Loucy (cell line): Measurements from ENCODE around the gene BMERB1.

ENCODE experiments used
- H2AFZ ChIP-seq: fragments of 200-600 bp; sonication (generic); 2 replicates; pipeline ENCODE4 v1.6.0; 2016; ENCODE audit warnings: antibody characterized with exemption, mild to moderate bottlenecking, low read length, moderate library complexity
- H3F3A ChIP-seq: fragments of 200-600 bp; 2 replicates; pipeline ENCODE4 v1.6.0; 2016; ENCODE audit warnings: antibody characterized with exemption, low read depth, mild to moderate bottlenecking
- H3K27me3 ChIP-seq: fragments of 200-600 bp; sonication (generic); 2 replicates; pipeline ENCODE4 v1.6.1; 2014; ENCODE audit warnings: low read length, mild to moderate bottlenecking; ENCODE audit not compliant: insufficient read depth, poor library complexity, severe bottlenecking
- H3K36me3 ChIP-seq: fragments of 200-600 bp; sonication (generic); 2 replicates; pipeline ENCODE4 v1.6.1; 2016; ENCODE audit warnings: low read length; ENCODE audit not compliant: insufficient read depth
- H3K4me1 ChIP-seq: fragments of 200-600 bp; sonication (generic); 2 replicates; pipeline ENCODE4 v1.5.1; 2014; ENCODE audit warnings: low read length, mild to moderate bottlenecking; ENCODE audit not compliant: insufficient read depth, poor library complexity, severe bottlenecking
- H3K4me2 ChIP-seq: fragments of 200-600 bp; sonication (generic); 2 replicates; pipeline ENCODE4 v1.6.0; 2014; ENCODE audit warnings: antibody characterized with exemption, low read length, low read depth, mild to moderate bottlenecking; ENCODE audit not compliant: poor library complexity, severe bottlenecking
- H3K4me3 ChIP-seq: fragments of 200-600 bp; sonication (generic); 2 replicates; pipeline ENCODE4 v1.5.1; 2014; ENCODE audit warnings: low read length, mild to moderate bottlenecking, mixed read lengths; ENCODE audit not compliant: poor library complexity, severe bottlenecking
- H3K79me2 ChIP-seq: fragments of 200-600 bp; sonication (generic); 2 replicates; pipeline ENCODE4 v1.6.1; 2014; ENCODE audit warnings: low read length; ENCODE audit not compliant: insufficient read depth
- H3K9ac ChIP-seq: fragments of 200-600 bp; sonication (generic); 2 replicates; pipeline ENCODE4 v1.6.0; 2014; ENCODE audit warnings: mild to moderate bottlenecking, low read depth, low read length, moderate library complexity; ENCODE audit not compliant: poor library complexity, severe bottlenecking
- H3K9me2 ChIP-seq: fragments of 200-600 bp; sonication (generic); replicated peaks from 2 replicates; pipeline ENCODE4 v1.6.1; 2016; ENCODE audit warnings: low read depth, low read length, mixed read lengths
- H3K9me3 ChIP-seq: fragments of 200-600 bp; sonication (generic); 2 replicates; pipeline ENCODE4 v1.6.1; 2014; ENCODE audit warnings: mild to moderate bottlenecking, antibody characterized with exemption, low read length, low read depth; ENCODE audit not compliant: insufficient read depth
- H4K20me1 ChIP-seq: fragments of 200-600 bp; sonication (generic); 2 replicates; pipeline ENCODE4 v1.6.0; 2014; ENCODE audit warnings: antibody characterized with exemption, low read length, mild to moderate bottlenecking; ENCODE audit not compliant: insufficient read depth, poor library complexity, severe bottlenecking
- EZH2phosphoT487 ChIP-seq: fragments of 200-600 bp; IDR thresholded peaks from 2 replicates; pipeline ENCODE4 v1.6.1; 2018; ENCODE audit warnings: antibody characterized with exemption, mild to moderate bottlenecking, moderate library complexity, borderline replicate concordance
- TF ChIP-seq, protein P1 (sequence below): fragments of 200-600 bp; sonication (generic); conservative IDR thresholded peaks from 2 replicates; pipeline ENCODE4 v1.5.1; 2014; ENCODE audit warnings: mild to moderate bottlenecking, antibody characterized with exemption, low read length

BMERB1 gene

GRCh38 chr16:15484662-15485061 lies 50.3 kb downstream of the BMERB1 start:
- H2AFZ ChIP-seq = no peak overlapping the region
- no peaks in the 10 kb centered on the region for H3F3A ChIP-seq
- H3K36me3 ChIP-seq = no peaks in the 10 kb centered on the region
- no peak overlapping the region for H3K9ac ChIP-seq
- no peak overlapping the region for H3K4me3 ChIP-seq
- no peaks in the 10 kb centered on the region for H3K9me2 ChIP-seq
- H3K9me3 ChIP-seq = no peaks in the 10 kb centered on the region
- no peaks in the 10 kb centered on the region for H4K20me1 ChIP-seq
- no peaks in the 10 kb centered on the region for H3K27me3 ChIP-seq
- no peaks in the 10 kb centered on the region for H3K4me1 ChIP-seq
- no peaks in the 10 kb centered on the region for H3K79me2 ChIP-seq
- TF ChIP-seq EZH2phosphoT487 = no peak
- TF ChIP-seq, protein P1, sequence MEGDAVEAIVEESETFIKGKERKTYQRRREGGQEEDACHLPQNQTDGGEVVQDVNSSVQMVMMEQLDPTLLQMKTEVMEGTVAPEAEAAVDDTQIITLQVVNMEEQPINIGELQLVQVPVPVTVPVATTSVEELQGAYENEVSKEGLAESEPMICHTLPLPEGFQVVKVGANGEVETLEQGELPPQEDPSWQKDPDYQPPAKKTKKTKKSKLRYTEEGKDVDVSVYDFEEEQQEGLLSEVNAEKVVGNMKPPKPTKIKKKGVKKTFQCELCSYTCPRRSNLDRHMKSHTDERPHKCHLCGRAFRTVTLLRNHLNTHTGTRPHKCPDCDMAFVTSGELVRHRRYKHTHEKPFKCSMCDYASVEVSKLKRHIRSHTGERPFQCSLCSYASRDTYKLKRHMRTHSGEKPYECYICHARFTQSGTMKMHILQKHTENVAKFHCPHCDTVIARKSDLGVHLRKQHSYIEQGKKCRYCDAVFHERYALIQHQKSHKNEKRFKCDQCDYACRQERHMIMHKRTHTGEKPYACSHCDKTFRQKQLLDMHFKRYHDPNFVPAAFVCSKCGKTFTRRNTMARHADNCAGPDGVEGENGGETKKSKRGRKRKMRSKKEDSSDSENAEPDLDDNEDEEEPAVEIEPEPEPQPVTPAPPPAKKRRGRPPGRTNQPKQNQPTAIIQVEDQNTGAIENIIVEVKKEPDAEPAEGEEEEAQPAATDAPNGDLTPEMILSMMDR = no peak
- H3K4me2 ChIP-seq = no peak overlapping the region

DNA sequence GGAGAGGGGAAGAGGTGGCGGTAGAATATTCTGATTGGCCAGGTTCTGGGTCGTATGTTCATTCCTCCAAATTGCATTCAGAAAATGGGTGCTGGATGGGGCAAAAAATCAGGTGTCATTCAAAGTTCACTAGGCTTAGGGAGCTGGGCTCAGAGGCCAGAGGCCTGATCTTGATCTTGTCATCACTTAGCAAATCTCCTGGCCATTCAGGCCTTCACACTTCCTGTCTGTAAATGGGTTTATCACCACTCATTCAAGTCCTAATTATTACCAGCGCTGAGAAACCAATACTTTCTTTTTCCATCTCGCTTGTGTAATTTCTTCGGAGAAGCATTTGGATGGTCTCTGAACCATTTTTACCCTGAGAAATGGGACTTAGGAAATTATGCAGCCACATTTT lies 50.8 kb downstream of the BMERB1 start:
- no peak for TF ChIP-seq EZH2phosphoT487
- no peak overlapping the region for H3K9ac ChIP-seq
- no peaks in the 10 kb centered on the region for H4K20me1 ChIP-seq
- H3K36me3 ChIP-seq = no peaks in the 10 kb centered on the region
- no peaks in the 10 kb centered on the region for H3K9me2 ChIP-seq
- H3K9me3 ChIP-seq = no peaks in the 10 kb centered on the region
- H3F3A ChIP-seq = no peaks in the 10 kb centered on the region
- no peak overlapping the region for H2AFZ ChIP-seq
- no peaks in the 10 kb centered on the region for H3K27me3 ChIP-seq
- no peak overlapping the region for H3K4me3 ChIP-seq
- H3K79me2 ChIP-seq = no peaks in the 10 kb centered on the region
- H3K4me2 ChIP-seq = no peak overlapping the region
- no peaks in the 10 kb centered on the region for H3K4me1 ChIP-seq

DNA sequence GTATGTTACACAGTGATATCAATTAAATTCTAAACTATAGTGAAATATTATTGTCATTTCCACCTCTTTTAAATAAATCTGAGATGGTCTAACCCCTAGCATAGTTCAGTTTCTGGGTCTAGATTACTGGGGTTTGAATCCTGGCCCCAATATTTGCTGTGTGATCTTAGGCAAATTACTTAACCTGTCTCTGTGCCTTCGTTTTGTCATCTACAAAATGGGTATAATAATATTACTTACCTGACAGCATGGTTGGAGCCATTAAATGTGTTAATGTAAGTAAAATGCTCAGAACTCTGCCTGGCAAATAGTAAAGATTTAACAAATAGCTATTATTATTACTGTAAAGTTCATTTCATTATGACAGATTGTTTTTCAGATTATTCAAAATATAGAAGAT lies 52.3 kb downstream of the BMERB1 start:
- H3K4me1 ChIP-seq = no peaks in the 10 kb centered on the region
- no peak overlapping the region for H2AFZ ChIP-seq
- TF ChIP-seq, protein P1 = no peak
- TF ChIP-seq EZH2phosphoT487 = no peak
- H3F3A ChIP-seq = no peaks in the 10 kb centered on the region
- H3K79me2 ChIP-seq = no peaks in the 10 kb centered on the region
- no peaks in the 10 kb centered on the region for H3K9me3 ChIP-seq
- H3K9me2 ChIP-seq = no peaks in the 10 kb centered on the region
- no peak overlapping the region for H3K9ac ChIP-seq
- H3K36me3 ChIP-seq = no peaks in the 10 kb centered on the region
- no peak overlapping the region for H3K4me3 ChIP-seq
- no peaks in the 10 kb centered on the region for H3K27me3 ChIP-seq
- H3K4me2 ChIP-seq = no peak overlapping the region
- H4K20me1 ChIP-seq = no peaks in the 10 kb centered on the region
